Duodenal mucosa (tissue), 2 donors: ENCODE data around the gene PON3.

Source experiments
- H3K27ac ChIP-seq: one replicate; pipeline ENCODE4 v1.7.0; 2013; ENCODE audit warnings: low read depth, low read length
- H3K27me3 ChIP-seq, 2 donors: one replicate each; pipeline ENCODE4 v1.7.0; 2013; ENCODE audit warnings: low read length in 2 of 2, control low read depth in 1 of 2; ENCODE audit not compliant: insufficient read depth in 2 of 2, control insufficient read depth in 1 of 2
- H3K36me3 ChIP-seq, 2 donors: one replicate each; pipeline ENCODE4 v1.7.0; 2013; ENCODE audit warnings: low read length in 2 of 2, control low read depth in 1 of 2; ENCODE audit not compliant: insufficient read depth in 2 of 2, control insufficient read depth in 1 of 2
- H3K4me1 ChIP-seq, 2 donors: one replicate each; pipeline ENCODE4 v1.7.0; 2013; ENCODE audit warnings: low read length in 2 of 2, control low read depth in 1 of 2; ENCODE audit not compliant: insufficient read depth in 2 of 2, control insufficient read depth in 1 of 2
- H3K4me3 ChIP-seq, 2 donors: one replicate each; pipeline ENCODE4 v1.7.0; 2013; ENCODE audit warnings: low read length in 2 of 2, low read depth in 1 of 2
- H3K9ac ChIP-seq, 2 donors: one replicate each; pipeline ENCODE4 v1.7.0; 2013; ENCODE audit warnings: low read length in 2 of 2, low read depth in 1 of 2
- H3K9me3 ChIP-seq, 2 donors: one replicate each; pipeline ENCODE4 v1.7.0; 2013; ENCODE audit warnings: low read length in 2 of 2, control low read depth in 1 of 2; ENCODE audit not compliant: control insufficient read depth in 1 of 2

PON3 gene

GRCh38 chr7:95324431-95324830 lies 71.7 kb downstream of the PON3 start, which contains the start of gene PON1:
PON1 (minus strand) TSS chr7:95324532; CDS start chr7:95324475, 57 bp downstream.
- Histone ChIP-seq H3K36me3 (no peaks in the 10 kb centered on the region), H3K4me1 (no peaks in the 10 kb centered on the region), H3K27ac (no peak within 1 kb of the TSS), H3K27me3 (peaks cover 0 to 3% of the 10 kb centered on the region in 2 donors), H3K9me3 (no peaks in the 10 kb centered on the region), H3K4me3 (peak within 1 kb of the TSS; percentile 43 to 53), H3K9ac (no peak within 1 kb of the TSS)

GRCh38 chr7:95323410-95324129 lies 72.6 kb downstream of the PON3 start:
- Histone ChIP-seq H3K4me1 (no peaks in the 10 kb centered on the region), H3K4me3 (no peak overlapping the region), H3K36me3 (no peaks in the 10 kb centered on the region), H3K9me3 (no peaks in the 10 kb centered on the region), H3K9ac (no peak overlapping the region), H3K27me3 (peaks cover 0 to 3% of the 10 kb centered on the region in 2 donors), H3K27ac (no peak overlapping the region)

- Histone ChIP-seq H3K36me3 (no peaks in the 10 kb centered on the region), H3K4me1 (no peaks in the 10 kb centered on the region), H3K9me3 (no peaks in the 10 kb centered on the region), H3K9ac (no peak overlapping the region), H3K27me3 (peaks cover 0 to 3% of the 10 kb centered on the region in 2 donors), H3K4me3 (no peak overlapping the region), H3K27ac (no peak overlapping the region)
These were observed 73.3 kb downstream of the PON3 start for GRCh38 chr7:95322854-95323253.

- Histone ChIP-seq H3K36me3 (no peaks in the 10 kb centered on the region), H3K9ac (no peak overlapping the region), H3K27ac (no peak overlapping the region), H3K27me3 (peaks cover 0 to 3% of the 10 kb centered on the region in 2 donors), H3K4me3 (no peak overlapping the region), H3K9me3 (no peaks in the 10 kb centered on the region), H3K4me1 (no peaks in the 10 kb centered on the region)
These were observed 73.8 kb downstream of the PON3 start for GRCh38 chr7:95322396-95322795.

- H3K9me3 ChIP-seq = no peaks in the 10 kb centered on the region
- peaks cover 0 to 3% of the 10 kb centered on the region in 2 donors for H3K27me3 ChIP-seq
- H3K4me1 ChIP-seq = no peaks in the 10 kb centered on the region
- H3K9ac ChIP-seq = no peak overlapping the region
- H3K36me3 ChIP-seq = no peaks in the 10 kb centered on the region
- no peak overlapping the region for H3K4me3 ChIP-seq
- H3K27ac ChIP-seq = no peak overlapping the region
These were observed 74.5 kb downstream of the PON3 start for GRCh38 chr7:95321720-95322119.

- H3K4me3 ChIP-seq = no peak overlapping the region
- H3K9ac ChIP-seq = no peak overlapping the region
- no peaks in the 10 kb centered on the region for H3K4me1 ChIP-seq
- H3K27me3 ChIP-seq = peaks cover 0 to 3% of the 10 kb centered on the region in 2 donors
- no peaks in the 10 kb centered on the region for H3K9me3 ChIP-seq
- H3K36me3 ChIP-seq = no peaks in the 10 kb centered on the region
- H3K27ac ChIP-seq = no peak overlapping the region
These were observed 75.5 kb downstream of the PON3 start for GRCh38 chr7:95320651-95321050.

GRCh38 chr7:95319570-95319969 lies 76.6 kb downstream of the PON3 start:
- no peaks in the 10 kb centered on the region for H3K36me3 ChIP-seq
- H3K4me1 ChIP-seq = no peaks in the 10 kb centered on the region
- no peak overlapping the region for H3K4me3 ChIP-seq
- H3K9ac ChIP-seq = no peak overlapping the region
- no peak overlapping the region for H3K27ac ChIP-seq
- H3K27me3 ChIP-seq = peaks cover 0 to under 1% of the 10 kb centered on the region in 2 donors
- H3K9me3 ChIP-seq = no peaks in the 10 kb centered on the region

GRCh38 chr7:95318501-95319100 lies 77.6 kb downstream of the PON3 start:
- H3K36me3 ChIP-seq = no peaks in the 10 kb centered on the region
- H3K9ac ChIP-seq = no peak overlapping the region
- no peak overlapping the region for H3K27ac ChIP-seq
- no peaks in the 10 kb centered on the region for H3K4me1 ChIP-seq
- H3K9me3 ChIP-seq = no peaks in the 10 kb centered on the region
- H3K4me3 ChIP-seq = no peak overlapping the region
- no peaks in the 10 kb centered on the region for H3K27me3 ChIP-seq

GRCh38 chr7:95317966-95318365 lies 78.2 kb downstream of the PON3 start:
- H3K36me3 ChIP-seq = no peaks in the 10 kb centered on the region
- H3K9ac ChIP-seq = no peak overlapping the region
- H3K27ac ChIP-seq = no peak overlapping the region
- H3K4me1 ChIP-seq = no peaks in the 10 kb centered on the region
- H3K27me3 ChIP-seq = no peaks in the 10 kb centered on the region
- no peak overlapping the region for H3K4me3 ChIP-seq
- H3K9me3 ChIP-seq = no peaks in the 10 kb centered on the region

GRCh38 chr7:95317546-95317945 lies 78.6 kb downstream of the PON3 start:
- H3K9me3 ChIP-seq = no peaks in the 10 kb centered on the region
- H3K4me3 ChIP-seq = no peak overlapping the region
- H3K27ac ChIP-seq = no peak overlapping the region
- H3K27me3 ChIP-seq = no peaks in the 10 kb centered on the region
- H3K9ac ChIP-seq = no peak overlapping the region
- H3K4me1 ChIP-seq = no peaks in the 10 kb centered on the region
- H3K36me3 ChIP-seq = no peaks in the 10 kb centered on the region
